ENCODE measurements around the gene STX5.
"Not testable (repeated sequence)": the region's sequence is repeated elsewhere in the genome, so short reads cannot be mapped to it uniquely, and the experiment has no call there.

The STX5 gene, protein sequence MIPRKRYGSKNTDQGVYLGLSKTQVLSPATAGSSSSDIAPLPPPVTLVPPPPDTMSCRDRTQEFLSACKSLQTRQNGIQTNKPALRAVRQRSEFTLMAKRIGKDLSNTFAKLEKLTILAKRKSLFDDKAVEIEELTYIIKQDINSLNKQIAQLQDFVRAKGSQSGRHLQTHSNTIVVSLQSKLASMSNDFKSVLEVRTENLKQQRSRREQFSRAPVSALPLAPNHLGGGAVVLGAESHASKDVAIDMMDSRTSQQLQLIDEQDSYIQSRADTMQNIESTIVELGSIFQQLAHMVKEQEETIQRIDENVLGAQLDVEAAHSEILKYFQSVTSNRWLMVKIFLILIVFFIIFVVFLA

DNA sequence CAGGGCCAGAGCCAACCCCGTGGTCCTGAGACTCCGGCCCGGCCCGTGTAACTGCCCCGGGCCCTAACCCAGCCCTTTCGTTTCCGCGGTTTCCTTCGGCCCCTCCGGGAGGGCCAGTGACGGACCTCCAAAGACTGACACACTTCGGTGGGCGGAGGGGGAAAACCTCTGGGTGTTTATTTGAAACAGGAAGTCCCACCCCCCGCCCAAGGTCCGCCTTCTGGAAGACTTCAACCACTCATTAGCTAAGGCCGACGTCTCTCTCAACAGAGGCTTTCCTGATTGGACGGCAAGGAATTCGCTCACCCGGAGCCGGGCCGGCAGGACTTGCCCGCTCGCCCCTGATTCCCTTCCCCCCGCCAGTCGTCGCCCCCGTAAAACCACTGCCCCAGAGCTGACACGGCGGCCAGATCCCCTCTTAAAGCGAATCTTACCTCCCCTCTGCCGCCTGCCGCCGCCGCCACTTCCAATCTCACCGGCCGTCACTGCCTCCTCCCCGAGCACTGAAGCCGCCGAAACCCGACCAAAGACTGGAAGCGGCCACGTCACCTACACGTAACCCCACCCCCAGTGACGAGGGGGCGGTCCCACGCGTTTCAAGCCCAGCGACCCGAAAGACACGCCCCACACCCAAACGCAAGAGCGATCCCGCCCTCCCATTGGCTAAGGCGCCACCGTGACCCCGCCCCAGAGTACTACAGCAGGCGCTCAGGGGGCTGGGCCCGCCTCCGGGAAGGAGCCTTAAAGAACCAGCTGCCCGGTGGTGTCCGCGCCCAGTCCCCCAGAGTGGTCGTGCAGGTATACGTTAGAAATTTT lies at the start of gene STX5:
Gene STX5, minus strand, starts transcription at position 532 of the 816 bp plus-strand sequence. CDS start 808 bp downstream, outside the sequence.
- ATAC-seq, result peak; percentile 90 to 91

GRCh38 chr11:62880803-62881578 lies 49.1 kb upstream of the STX5 start, which contains the start of gene SLC3A2:
TSS of gene SLC3A2 (plus strand) at chr11:62880896. CDS start at chr11:62881024, 128 bp downstream.
- ATAC-seq, result peak; percentile 70 to 78

- peak; percentile 3 to 8 for ATAC-seq
Measured at GRCh38 chr11:62880231-62880802, 48.5 kb upstream of the STX5 start.

GRCh38 chr11:62879235-62879978 lies 47.6 kb upstream of the STX5 start:
- no peak for ATAC-seq

GRCh38 chr11:62876712-62877111 lies 44.9 kb upstream of the STX5 start:
- ATAC-seq, result no peak

- ATAC-seq, result no peak
Measured at GRCh38 chr11:62875698-62876478, 44.0 kb upstream of the STX5 start.

- no peak for ATAC-seq
Measured at GRCh38 chr11:62874851-62875250, 43.0 kb upstream of the STX5 start.

DNA sequence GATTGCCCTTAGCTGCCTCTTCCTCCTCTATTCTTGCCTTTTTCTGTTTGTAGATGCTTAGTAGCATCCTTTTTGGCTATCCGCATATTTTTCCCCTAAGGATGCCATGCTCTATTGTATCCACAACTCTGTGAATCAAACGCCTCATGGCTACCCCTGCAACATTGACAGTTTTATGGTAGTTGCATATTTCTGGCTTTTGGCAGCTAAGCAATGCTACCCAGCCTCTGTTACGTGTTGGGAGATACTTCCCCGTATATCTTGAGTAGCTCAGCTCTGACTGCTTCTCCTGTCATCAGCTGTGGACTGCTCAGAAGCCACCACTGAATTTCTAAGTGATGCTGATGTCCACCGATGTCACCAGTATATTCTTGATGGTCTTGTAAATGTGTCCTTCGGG lies 33.8 kb upstream of the STX5 start:
- ATAC-seq, result no peak

GRCh38 chr11:62863687-62864335 lies 32.0 kb upstream of the STX5 start:
- ATAC-seq, result no peak

- ATAC-seq, result not testable (repeated sequence)
Measured at GRCh38 chr11:62861564-62862192, 29.8 kb upstream of the STX5 start.

- no peak for ATAC-seq
Measured at GRCh38 chr11:62860835-62861563, 29.1 kb upstream of the STX5 start.

GRCh38 chr11:62859281-62859703 lies 27.4 kb upstream of the STX5 start:
- ATAC-seq, result not testable (repeated sequence)

DNA sequence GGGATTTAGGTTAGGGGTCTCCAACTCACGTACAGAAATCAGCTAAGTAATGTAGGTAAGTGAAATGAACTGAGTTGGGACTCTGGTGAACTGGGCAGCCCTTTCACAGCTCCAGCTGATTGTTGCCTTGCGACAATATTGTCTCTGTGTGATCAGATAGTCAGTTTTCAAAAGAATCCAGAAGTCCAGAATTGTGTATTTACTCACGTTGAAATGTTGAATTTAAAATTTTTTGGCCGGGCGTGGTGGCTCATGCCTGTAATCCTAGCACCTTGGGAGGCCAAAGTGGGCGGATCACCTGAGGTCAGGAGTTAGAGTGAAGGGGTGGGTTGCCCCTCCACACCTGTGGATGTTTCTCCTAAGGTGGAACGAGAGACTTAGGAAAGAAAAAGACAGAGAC lies 26.4 kb upstream of the STX5 start:
- ATAC-seq, result no peak

DNA sequence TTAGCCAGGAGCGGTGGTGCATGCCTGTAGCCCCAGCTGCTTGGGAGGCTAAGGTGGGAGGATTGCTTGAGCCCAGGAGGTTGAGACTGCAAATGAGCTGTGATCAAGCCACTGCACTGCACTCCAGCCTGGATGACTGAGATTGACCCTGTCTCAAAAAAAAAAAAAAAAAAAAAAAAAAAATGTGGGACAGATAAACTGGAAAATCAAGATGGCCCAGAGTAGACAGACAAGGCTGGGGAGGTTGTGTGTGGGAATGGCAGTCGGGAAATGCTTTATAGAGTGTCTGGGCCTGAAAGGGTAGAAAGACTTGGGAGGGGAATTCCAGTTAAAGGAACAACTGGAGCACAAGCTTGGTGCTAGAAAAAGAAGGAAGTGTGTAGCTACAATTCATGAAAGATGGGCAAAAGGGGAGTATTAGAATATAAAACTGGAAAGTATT lies 25.7 kb upstream of the STX5 start:
- ATAC-seq, result no peak

DNA sequence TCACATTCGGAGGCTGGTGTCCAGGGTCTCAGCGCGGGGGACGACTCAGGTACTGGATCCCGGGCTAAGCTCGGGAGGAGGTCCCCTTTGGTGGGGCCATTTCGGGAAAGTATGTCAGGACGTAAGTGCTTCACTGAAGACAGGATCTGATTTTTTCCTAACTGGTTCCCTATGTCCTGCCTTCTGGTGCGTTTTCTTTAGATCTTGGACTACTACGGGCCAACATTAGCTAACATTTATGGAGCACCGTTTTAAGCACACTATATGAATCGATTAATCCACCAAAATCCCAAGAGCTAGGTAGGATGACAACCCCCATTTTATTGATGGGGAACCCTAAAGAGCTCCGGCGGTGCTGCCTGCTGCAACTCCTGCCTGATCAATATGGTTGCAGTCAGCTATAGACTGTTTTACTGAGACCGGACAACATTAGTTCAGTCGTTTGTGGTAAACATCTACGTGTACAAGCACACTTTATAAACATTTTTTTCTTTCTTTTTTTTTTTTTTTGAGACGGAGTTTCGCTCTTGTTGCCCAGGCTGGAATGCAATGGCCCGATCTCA lies 24.6 kb upstream of the STX5 start:
- ATAC-seq, result no peak

DNA sequence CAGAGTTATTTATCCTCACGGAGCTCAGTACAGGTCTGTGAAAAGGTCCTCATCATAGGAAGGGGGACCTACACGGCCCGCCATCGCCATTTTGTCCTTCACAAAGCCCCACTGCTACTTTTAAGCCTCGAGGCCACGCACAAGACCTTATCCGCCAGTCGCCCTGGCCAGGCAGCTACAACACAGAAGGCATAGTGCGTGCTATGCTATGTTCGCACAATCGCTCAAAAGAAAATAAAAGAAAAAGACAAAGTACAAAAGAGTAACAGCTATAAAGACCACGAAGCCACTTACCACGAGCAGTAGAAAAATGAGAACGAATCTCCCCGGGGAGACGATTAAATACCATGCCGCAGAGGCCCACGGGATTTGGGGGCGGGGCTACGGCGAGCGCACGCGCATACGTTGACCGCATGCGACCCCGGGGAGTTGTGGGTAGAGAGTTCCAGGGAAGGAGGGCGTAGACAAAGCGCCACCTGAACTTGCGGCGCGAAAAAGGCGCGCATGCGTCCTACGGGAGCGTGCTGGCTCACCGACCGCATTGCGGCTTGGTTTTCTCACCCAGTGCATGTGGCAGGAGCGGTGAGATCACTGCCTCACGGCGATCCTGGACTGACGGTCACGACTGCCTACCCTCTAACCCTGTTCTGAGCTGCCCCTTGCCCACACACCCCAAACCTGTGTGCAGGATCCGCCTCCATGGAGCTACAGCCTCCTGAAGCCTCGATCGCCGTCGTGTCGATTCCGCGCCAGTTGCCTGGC lies 23.9 kb upstream of the STX5 start:
- peak; percentile 79 to 81 for ATAC-seq

GRCh38 chr11:62854825-62855570 lies 23.1 kb upstream of the STX5 start:
- no peak for ATAC-seq

Measured in activated CD4-positive, CD25-positive, alpha-beta regulatory T cell treated with anti-CD3 and anti-CD28 coated beads, Interleukin-2, amount 50 U/mL, for 24 hours (primary cell).